GM10266 (cell line): ENCODE measurements around the gene ASB2.

Experiments
- DNase-seq: peaks from one replicate; pipeline ENCODE4 v3.0.0; 2012; ENCODE audit errors: extremely low spot score
- CTCF ChIP-seq: IDR thresholded peaks from 2 replicates; pipeline ENCODE4 v1.5.1; 2012; ENCODE audit warnings: mild to moderate bottlenecking, low read depth; ENCODE audit not compliant: control insufficient read depth, insufficient read depth; ENCODE audit errors: missing control alignments

Gene ASB2

DNA sequence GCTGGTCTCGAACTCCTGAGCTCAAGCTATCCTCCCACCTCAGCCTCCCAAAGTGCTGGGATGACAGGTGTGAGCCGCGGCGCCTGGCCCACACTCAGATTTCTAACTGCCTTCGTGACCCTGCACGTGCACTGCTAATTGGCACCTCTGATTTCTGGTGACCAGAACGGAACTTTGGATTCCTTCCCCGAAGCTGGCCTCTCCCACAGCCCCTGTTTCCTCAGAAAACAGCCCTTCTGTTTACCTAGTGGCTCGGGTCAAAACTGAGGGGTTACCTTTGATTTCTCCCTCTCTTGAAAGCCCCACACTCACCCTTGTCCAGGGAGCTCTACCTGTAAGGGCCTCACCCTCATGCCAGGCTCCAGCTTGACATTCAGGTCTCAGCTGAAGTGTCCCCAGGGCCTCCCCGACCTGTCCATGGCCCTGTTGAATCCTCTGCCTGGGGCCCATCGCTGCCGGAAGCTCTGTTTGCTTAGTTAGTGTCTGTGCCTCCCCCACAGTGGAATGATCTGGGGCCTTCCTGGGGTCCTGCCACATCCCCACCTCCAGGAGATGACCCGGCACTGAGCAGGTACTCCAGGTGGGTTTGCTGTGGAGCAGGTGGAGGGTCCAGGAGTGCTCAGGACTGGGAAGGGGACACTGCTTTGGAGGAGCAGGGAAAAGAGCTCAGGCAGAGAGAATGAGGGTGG, 73.6 kb downstream of the ASB2 start:
- no peak for TF ChIP-seq CTCF
- DNase-seq = no peak

GRCh38 chr14:93901813-93902212, 74.6 kb downstream of the ASB2 start:
- no peak for TF ChIP-seq CTCF
- no peak for DNase-seq

DNA sequence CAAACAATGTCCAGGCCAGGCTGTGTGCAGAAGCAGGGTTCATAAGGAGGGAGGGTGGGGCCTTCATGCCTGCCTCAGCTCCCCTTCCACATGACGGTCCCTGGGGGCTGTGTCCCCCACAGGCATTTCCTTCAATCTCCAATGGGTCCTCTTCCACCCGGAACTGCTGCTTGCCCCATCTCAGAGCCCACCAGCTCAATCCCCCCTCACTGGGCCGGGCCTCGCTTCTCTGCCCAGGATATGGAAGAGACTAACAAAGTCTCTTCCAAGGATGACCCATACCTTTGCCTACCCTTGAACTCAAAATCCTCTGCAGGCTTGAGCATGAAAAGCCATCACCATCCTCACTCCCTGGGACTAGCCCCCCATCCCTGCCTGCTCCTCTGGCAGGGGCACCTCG, 77.6 kb downstream of the ASB2 start:
- no peak for DNase-seq

GRCh38 chr14:93898081-93898611, 78.2 kb downstream of the ASB2 start:
- DNase-seq = no peak
- TF ChIP-seq CTCF = no peak

More for the DNA sequence above, 77.6 kb downstream of the ASB2 start:
- TF ChIP-seq CTCF = no peak

GRCh38 chr14:93897476-93897845, 78.9 kb downstream of the ASB2 start:
- DNase-seq = no peak
- TF ChIP-seq CTCF = no peak

- no peak for TF ChIP-seq CTCF
- no peak for DNase-seq
Observed at GRCh38 chr14:93895023-93895604, 81.3 kb downstream of the ASB2 start.

GRCh38 chr14:93893661-93894261, 82.6 kb downstream of the ASB2 start:
- TF ChIP-seq CTCF = no peak
- no peak for DNase-seq
